SK-N-MC (cell line): Measurements from ENCODE around the gene RAD23A.

Source experiments
- EZH2 ChIP-seq: fragments of 200-600 bp; sonication (generic); IDR thresholded peaks from one replicate; pipeline ENCODE4 v1.6.1; 2017; ENCODE audit warnings: antibody characterized with exemption
- POLR2AphosphoS5 ChIP-seq: IDR thresholded peaks from 2 replicates; pipeline ENCODE4 v1.6.1; 2012; ENCODE audit warnings: mild to moderate bottlenecking, low read depth, low read length, borderline replicate concordance

GRCh38 chr19:12995596-12996405 is 50.1 kb downstream of the RAD23A start:
- TF ChIP-seq POLR2AphosphoS5: no peak
- no peak for TF ChIP-seq EZH2
